ENCODE data around the gene DOCK2.

DOCK2 gene

DNA sequence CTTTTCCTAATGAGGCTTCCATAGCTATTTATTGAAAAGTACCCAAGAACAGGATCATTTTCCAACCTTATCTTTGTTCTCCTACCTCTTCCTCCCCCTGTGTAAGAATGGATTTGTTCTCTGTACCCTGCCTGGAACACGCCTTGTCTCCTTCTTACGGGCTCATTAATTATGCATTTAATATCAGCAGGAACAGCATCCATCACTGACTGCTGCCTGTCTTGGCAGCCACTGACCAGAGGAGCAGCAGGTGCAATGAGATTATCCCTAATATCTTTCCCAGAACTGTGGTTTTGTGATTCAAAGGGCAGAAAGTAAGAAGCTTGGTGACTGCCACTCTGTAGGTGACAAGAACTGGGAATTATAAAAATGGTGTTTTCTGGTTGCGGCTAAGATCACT is 362.5 kb downstream of the DOCK2 start:
- in situ Hi-C loops (cut with MboI; ENCODE audit: low sequenced_read_pairs, unreplicated experiment): no loop called here
- DNase-seq (ENCODE audit: low spot score): no peak
- TF ChIP-seq, protein P1, sequence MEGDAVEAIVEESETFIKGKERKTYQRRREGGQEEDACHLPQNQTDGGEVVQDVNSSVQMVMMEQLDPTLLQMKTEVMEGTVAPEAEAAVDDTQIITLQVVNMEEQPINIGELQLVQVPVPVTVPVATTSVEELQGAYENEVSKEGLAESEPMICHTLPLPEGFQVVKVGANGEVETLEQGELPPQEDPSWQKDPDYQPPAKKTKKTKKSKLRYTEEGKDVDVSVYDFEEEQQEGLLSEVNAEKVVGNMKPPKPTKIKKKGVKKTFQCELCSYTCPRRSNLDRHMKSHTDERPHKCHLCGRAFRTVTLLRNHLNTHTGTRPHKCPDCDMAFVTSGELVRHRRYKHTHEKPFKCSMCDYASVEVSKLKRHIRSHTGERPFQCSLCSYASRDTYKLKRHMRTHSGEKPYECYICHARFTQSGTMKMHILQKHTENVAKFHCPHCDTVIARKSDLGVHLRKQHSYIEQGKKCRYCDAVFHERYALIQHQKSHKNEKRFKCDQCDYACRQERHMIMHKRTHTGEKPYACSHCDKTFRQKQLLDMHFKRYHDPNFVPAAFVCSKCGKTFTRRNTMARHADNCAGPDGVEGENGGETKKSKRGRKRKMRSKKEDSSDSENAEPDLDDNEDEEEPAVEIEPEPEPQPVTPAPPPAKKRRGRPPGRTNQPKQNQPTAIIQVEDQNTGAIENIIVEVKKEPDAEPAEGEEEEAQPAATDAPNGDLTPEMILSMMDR (IDR thresholded peaks at IDR 0.05; ENCODE audit: borderline replicate concordance, control extremely low read depth, extremely low read depth, insufficient read depth, missing control alignments): no peak

DNA sequence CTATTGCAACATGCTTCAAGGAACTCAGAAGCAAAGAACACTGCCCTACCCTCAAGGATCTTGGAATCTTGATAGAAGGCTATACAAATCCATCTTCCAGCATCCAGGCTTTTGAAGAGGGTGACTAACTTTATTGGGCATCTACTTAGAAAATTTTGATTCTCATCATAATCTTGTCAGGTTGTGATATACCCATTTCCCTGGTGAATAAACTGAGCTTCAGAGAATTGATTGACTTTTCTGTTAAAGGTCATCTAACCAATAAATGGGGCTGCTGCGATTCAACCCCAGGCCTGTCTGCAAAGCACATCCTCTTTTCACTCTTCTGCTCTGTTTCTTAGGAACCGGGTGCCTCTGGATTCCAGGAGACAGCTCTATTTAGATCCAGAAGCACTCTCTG is 363.1 kb downstream of the DOCK2 start:
- TF ChIP-seq, protein P1 (IDR thresholded peaks at IDR 0.05; ENCODE audit: borderline replicate concordance, control extremely low read depth, extremely low read depth, insufficient read depth, missing control alignments): no peak
- in situ Hi-C loops (cut with MboI; ENCODE audit: low sequenced_read_pairs, unreplicated experiment): no loop called here
- no peak for DNase-seq (ENCODE audit: low spot score)

DNA sequence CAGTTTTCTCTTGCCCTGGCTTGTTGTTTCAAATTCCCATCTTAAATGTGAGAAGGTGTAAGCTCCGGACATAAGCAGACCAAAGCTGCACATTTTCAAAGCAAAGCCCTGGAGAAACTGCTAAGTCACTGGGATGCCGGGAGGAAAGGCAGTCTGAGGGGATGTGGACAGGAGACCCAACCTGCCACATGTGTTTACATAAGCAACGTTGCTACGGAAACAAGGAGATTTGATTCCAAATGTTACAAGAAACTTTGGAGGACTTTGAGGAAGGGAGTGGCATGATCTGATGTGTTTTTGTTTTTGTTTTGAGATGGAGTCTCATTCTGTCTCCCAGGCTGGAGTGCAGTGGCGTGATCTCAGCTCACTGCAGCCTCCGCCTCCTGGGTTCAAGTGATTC is 368.9 kb downstream of the DOCK2 start:
- in situ Hi-C loops (cut with MboI; ENCODE audit: low sequenced_read_pairs, unreplicated experiment): no loop called here
- TF ChIP-seq, protein P1 (IDR thresholded peaks at IDR 0.05; ENCODE audit: borderline replicate concordance, control extremely low read depth, extremely low read depth, insufficient read depth, missing control alignments): no peak
- no peak for DNase-seq (ENCODE audit: low spot score)

DNA sequence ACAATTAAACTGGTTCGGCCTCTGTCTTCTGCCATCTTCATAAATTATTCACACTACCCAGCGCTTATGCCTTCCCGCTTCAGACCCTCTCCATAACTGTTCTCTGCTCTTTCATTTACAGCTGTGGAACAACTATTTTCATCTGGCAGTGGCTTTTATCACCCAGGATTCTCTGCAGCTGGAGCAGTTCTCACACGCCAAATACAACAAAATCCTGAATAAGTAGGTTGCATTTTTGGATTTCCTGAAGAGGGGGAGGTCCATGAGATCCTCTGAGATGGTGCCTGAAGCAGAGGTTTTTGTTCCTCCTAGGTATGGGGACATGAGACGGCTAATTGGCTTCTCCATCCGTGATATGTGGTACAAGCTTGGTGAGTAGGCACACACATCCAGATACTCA is 371.3 kb downstream of the DOCK2 start:
- in situ Hi-C loops (cut with MboI; ENCODE audit: low sequenced_read_pairs, unreplicated experiment): no loop called here
- TF ChIP-seq, protein P1 (IDR thresholded peaks at IDR 0.05; ENCODE audit: borderline replicate concordance, control extremely low read depth, extremely low read depth, insufficient read depth, missing control alignments): no peak
- no peak for DNase-seq (ENCODE audit: low spot score)

DNA sequence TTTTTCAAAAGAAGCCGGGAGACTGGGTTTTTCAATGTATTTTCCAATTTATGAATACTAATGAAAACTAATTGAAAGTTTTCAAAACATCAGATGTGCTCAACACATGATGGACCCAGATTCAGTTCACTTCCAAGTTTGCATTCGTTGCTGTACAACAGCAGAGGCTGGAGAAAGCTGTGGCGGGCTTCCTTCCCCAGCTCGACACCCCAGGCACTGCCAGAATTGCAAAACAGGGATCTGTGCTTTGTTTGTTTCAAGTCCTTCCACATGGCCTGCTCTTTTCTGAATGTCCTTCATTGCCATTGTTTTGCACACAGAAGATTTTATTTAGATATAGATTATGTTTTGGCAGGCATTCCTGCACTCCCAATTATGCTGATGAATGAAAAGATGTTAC is 373.5 kb downstream of the DOCK2 start:
- TF ChIP-seq, protein P1 (IDR thresholded peaks at IDR 0.05; ENCODE audit: borderline replicate concordance, control extremely low read depth, extremely low read depth, insufficient read depth, missing control alignments): no peak
- in situ Hi-C loops (cut with MboI; ENCODE audit: low sequenced_read_pairs, unreplicated experiment): no loop called here
- no peak for DNase-seq (ENCODE audit: low spot score)

DNA sequence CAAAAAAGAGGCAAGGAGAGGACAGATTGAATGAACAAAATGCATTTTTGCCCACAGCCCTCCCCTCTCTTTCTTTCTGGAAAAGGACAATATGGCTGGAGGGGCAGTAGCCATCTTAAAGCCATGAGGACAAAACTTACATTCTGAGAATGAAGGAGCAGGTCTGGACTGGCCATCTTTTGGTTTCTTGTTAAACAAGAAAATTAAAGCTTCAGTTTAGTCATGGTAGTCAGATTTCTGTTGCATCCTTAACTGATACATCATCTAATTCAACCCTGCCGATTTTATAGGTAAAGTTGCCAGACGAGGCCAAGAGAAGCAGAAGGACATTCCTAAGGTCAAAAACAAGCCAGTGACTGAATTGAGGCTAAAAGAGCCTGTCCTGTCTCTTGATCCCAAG is 374.7 kb downstream of the DOCK2 start:
- no peak for DNase-seq (ENCODE audit: low spot score)
- in situ Hi-C loops (cut with MboI; ENCODE audit: low sequenced_read_pairs, unreplicated experiment): no loop called here
- TF ChIP-seq, protein P1 (IDR thresholded peaks at IDR 0.05; ENCODE audit: borderline replicate concordance, control extremely low read depth, extremely low read depth, insufficient read depth, missing control alignments): no peak

DNA sequence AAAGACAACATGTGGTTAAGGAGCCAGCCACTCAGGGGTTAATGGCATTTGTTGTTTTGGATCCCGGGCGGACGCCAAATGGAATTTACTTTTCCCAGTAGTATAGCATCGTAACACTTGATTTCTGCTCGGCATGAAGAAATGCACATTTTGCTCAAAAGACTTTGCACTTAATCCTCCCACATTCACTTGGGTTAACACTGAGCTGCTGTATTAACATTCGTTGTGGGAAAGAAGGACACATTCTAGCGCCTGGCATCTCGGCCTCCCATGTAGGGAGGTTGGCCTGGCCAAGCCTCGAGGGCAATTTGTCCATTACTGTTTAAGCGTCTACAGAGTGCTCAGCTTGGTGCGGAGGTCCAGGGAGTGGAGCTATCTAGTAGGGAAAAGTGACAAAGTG is 375.5 kb downstream of the DOCK2 start:
- TF ChIP-seq, protein P1 (IDR thresholded peaks at IDR 0.05; ENCODE audit: borderline replicate concordance, control extremely low read depth, extremely low read depth, insufficient read depth, missing control alignments): no peak
- in situ Hi-C loops (cut with MboI; ENCODE audit: low sequenced_read_pairs, unreplicated experiment): no loop called here
- no peak for DNase-seq (ENCODE audit: low spot score)

All from GM13976 (cell line).